H1 (cell line): ENCODE data around the gene MXI1. TPM values are rescaled to one million over a fixed set of nuclear protein-coding genes. Genes with fewer than 3 reads are reported as not detected.

Source experiments
- CTCF ChIA-PET: fragments of 300-600 bp; sonication (Branson Sonifier 250); formaldehyde crosslinking; loops from one replicate; lab custom pipeline; 2021; ENCODE audit not compliant: partially characterized antibody; lab: Charles Lee
- POLR2A ChIA-PET: fragments of 300-600 bp; sonication (Branson Sonifier 250); formaldehyde crosslinking; loops from one replicate; lab custom pipeline; 2021; ENCODE audit warnings: inconsistent platforms; ENCODE audit not compliant: partially characterized antibody; lab: Charles Lee
- DNase-seq, 2 experiments: peaks; one replicate each; pipeline versions ENCODE4 v3.0.0 to v3.0.0-alpha.2; 2010 to 2022; ENCODE audit warnings: low spot score in 2 of 2, low read depth in 1 of 2, mixed read lengths in 1 of 2
- FAIRE-seq: peaks from 2 replicates; lab custom pipeline; 2011; peaks lifted over from hg19 to GRCh38; lab: Jason Lieb, UNC
- H2AFZ ChIP-seq: 2 replicates; pipeline ENCODE4 v1.8.1; 2012; ENCODE audit warnings: low read length, inconsistent platforms
- H2AK5ac ChIP-seq: 2 replicates; pipeline ENCODE4 v1.6.1; 2013; ENCODE audit warnings: low read depth, low read length
- H2BK120ac ChIP-seq: replicated peaks from 2 replicates; pipeline ENCODE3; 2013; ENCODE audit warnings: low read depth, low read length, inconsistent platforms
- H2BK12ac ChIP-seq: 2 replicates; pipeline ENCODE4 v1.6.1; 2013; ENCODE audit warnings: low read depth, low read length
- H2BK15ac ChIP-seq: 2 replicates; pipeline ENCODE4 v1.6.1; 2013; ENCODE audit warnings: low read length
- H2BK20ac ChIP-seq: 2 replicates; pipeline ENCODE4 v1.6.1; 2013; ENCODE audit warnings: low read length
- H2BK5ac ChIP-seq: 2 replicates; pipeline ENCODE4 v1.6.1; 2013; ENCODE audit warnings: low read depth, low read length
- H3K14ac ChIP-seq: 2 replicates; pipeline ENCODE4 v1.6.1; 2013; ENCODE audit warnings: inconsistent platforms; ENCODE audit not compliant: insufficient read length
- H3K18ac ChIP-seq: 2 replicates; pipeline ENCODE4 v1.6.1; 2013; ENCODE audit warnings: low read length; ENCODE audit errors: extremely low read depth
- H3K23ac ChIP-seq: 2 replicates; pipeline ENCODE4 v1.6.1; 2013; ENCODE audit warnings: inconsistent platforms; ENCODE audit not compliant: insufficient read length
- H3K23me2 ChIP-seq: 2 replicates; pipeline ENCODE4 v1.6.1; 2013; ENCODE audit warnings: low read depth, low read length
- H3K27ac ChIP-seq: 2 replicates; pipeline ENCODE4 v1.6.1; 2011; ENCODE audit warnings: low read depth, low read length, inconsistent platforms
- H3K27me3 ChIP-seq, 4 experiments: replicated peaks in 1 of 4; 1 replicate in 1 of 4; 2 replicates in 3 of 4; pipeline versions ENCODE4 v1.6.1 to v1.8.1; 2011 to 2013; ENCODE audit warnings: low read length in 3 of 4, mild to moderate bottlenecking in 3 of 4, inconsistent platforms in 2 of 4, mixed read lengths in 2 of 4, moderate library complexity in 1 of 4; ENCODE audit not compliant: control insufficient read depth in 3 of 4, insufficient read depth in 3 of 4; ENCODE audit errors: extremely low read depth in 1 of 4
- H3K36me3 ChIP-seq, 4 experiments: 2 replicates each; pipeline versions ENCODE4 v1.6.1 to v1.8.1; 2011 to 2013; ENCODE audit warnings: mild to moderate bottlenecking in 4 of 4, low read length in 3 of 4, moderate library complexity in 2 of 4, control low read depth in 1 of 4, inconsistent platforms in 1 of 4; ENCODE audit not compliant: insufficient read depth in 4 of 4, control insufficient read depth in 2 of 4
- H3K4ac ChIP-seq: replicated peaks from 2 replicates; pipeline ENCODE3; 2013; ENCODE audit warnings: low read length, low read depth, mixed read lengths, inconsistent platforms; ENCODE audit not compliant: insufficient read length
- H3K4me1 ChIP-seq, 4 experiments: replicated peaks in 1 of 4; 1 replicate in 1 of 4; 2 replicates in 3 of 4; pipeline versions ENCODE4 v1.6.1 to v1.8.1; 2011 to 2013; ENCODE audit warnings: low read length in 3 of 4, inconsistent platforms in 2 of 4, mixed read lengths in 1 of 4; ENCODE audit not compliant: insufficient read depth in 4 of 4, control insufficient read depth in 3 of 4
- H3K4me2 ChIP-seq, 2 experiments: 2 replicates each; pipeline versions ENCODE4 v1.6.1 to v1.8.1; 2011 to 2013; ENCODE audit warnings: low read depth in 2 of 2, low read length in 2 of 2, control low read depth in 1 of 2, inconsistent platforms in 1 of 2, mild to moderate bottlenecking in 1 of 2; ENCODE audit not compliant: insufficient read depth in 1 of 2
- H3K4me3 ChIP-seq, 4 experiments: fragments of 200-600, 300-600 bp in 1 of 4; sonication (generic), shearing (Covaris generic), sonication (Bioruptor Twin) in 1 of 4; 2 replicates each; pipeline versions ENCODE4 v1.5.1 to v1.8.1; 2011 to 2016; ENCODE audit warnings: low read length in 4 of 4, low read depth in 3 of 4, control low read depth in 2 of 4, inconsistent platforms in 2 of 4, mild to moderate bottlenecking in 2 of 4, mixed read lengths in 1 of 4, moderate library complexity in 1 of 4; ENCODE audit not compliant: insufficient read depth in 2 of 4; ENCODE audit errors: extremely low read depth in 1 of 4
- H3K56ac ChIP-seq: replicated peaks from 2 replicates; pipeline ENCODE3; 2013; ENCODE audit warnings: low read depth, mild to moderate bottlenecking, mixed read lengths, low read length, inconsistent platforms; ENCODE audit not compliant: insufficient read length
- H3K79me1 ChIP-seq: 2 replicates; pipeline ENCODE4 v1.6.1; 2013; ENCODE audit warnings: low read depth, low read length, control low read depth
- H3K79me2 ChIP-seq, 2 experiments: 2 replicates each; pipeline versions ENCODE4 v1.6.1 to v1.8.1; 2012 to 2013; ENCODE audit warnings: low read length in 2 of 2, mild to moderate bottlenecking in 2 of 2, inconsistent platforms in 1 of 2; ENCODE audit not compliant: insufficient read depth in 2 of 2, control insufficient read depth in 1 of 2
- H3K9ac ChIP-seq, 4 experiments: replicated peaks in 1 of 4; 1 replicate in 1 of 4; 2 replicates in 3 of 4; pipeline versions ENCODE4 v1.6.1 to v1.8.1; 2011 to 2013; ENCODE audit warnings: low read depth in 3 of 4, low read length in 3 of 4, control low read depth in 2 of 4, mild to moderate bottlenecking in 2 of 4, moderate library complexity in 2 of 4, inconsistent platforms in 1 of 4; ENCODE audit errors: extremely low read depth in 1 of 4
- H3K9me3 ChIP-seq, 2 experiments: 2 replicates each; pipeline versions ENCODE4 v1.6.1 to v1.8.1; 2012 to 2013; ENCODE audit warnings: mild to moderate bottlenecking in 2 of 2, moderate library complexity in 2 of 2, control low read depth in 1 of 2, inconsistent platforms in 1 of 2, low read depth in 1 of 2, low read length in 1 of 2, mixed read lengths in 1 of 2; ENCODE audit not compliant: insufficient read depth in 2 of 2
- H4K20me1 ChIP-seq, 2 experiments: replicated peaks in 1 of 2; 2 replicates each; pipeline versions ENCODE3 to v1.8.1; 2011 to 2013; ENCODE audit warnings: inconsistent platforms in 2 of 2, low read length in 2 of 2, mild to moderate bottlenecking in 1 of 2; ENCODE audit not compliant: insufficient read depth in 2 of 2, control insufficient read depth in 1 of 2
- H4K5ac ChIP-seq: 2 replicates; pipeline ENCODE4 v1.6.1; 2013; ENCODE audit warnings: low read length, low read depth, mixed read lengths, inconsistent platforms; ENCODE audit not compliant: insufficient read length
- H4K8ac ChIP-seq: 2 replicates; pipeline ENCODE4 v1.8.0; 2013; ENCODE audit warnings: mild to moderate bottlenecking, moderate library complexity, low read length, inconsistent platforms; ENCODE audit not compliant: insufficient read depth; ENCODE audit errors: extremely low read depth
- H4K91ac ChIP-seq: replicated peaks from 2 replicates; pipeline ENCODE3; 2013; ENCODE audit warnings: low read length, mixed read lengths, inconsistent platforms; ENCODE audit not compliant: insufficient read length
- BCL11A ChIP-seq, 2 experiments: IDR thresholded peaks; one replicate each; pipeline ENCODE4 v1.6.1; 2011; ENCODE audit warnings: low read depth in 2 of 2, low read length in 2 of 2, mild to moderate bottlenecking in 2 of 2
- CHD1 ChIP-seq: IDR thresholded peaks from 2 replicates; pipeline ENCODE4 v1.6.1; 2012; ENCODE audit warnings: low read depth, low read length, improper control_type of control experiment
- CREB1 ChIP-seq: IDR thresholded peaks from 2 replicates; pipeline ENCODE4 v1.6.1; 2012; ENCODE audit warnings: inconsistent platforms
- EP300 ChIP-seq, 2 experiments: IDR thresholded peaks; 1 replicate in 1 of 2; 2 replicates in 1 of 2; pipeline ENCODE4 v1.6.1; 2011 to 2012; ENCODE audit warnings: low read depth in 2 of 2, low read length in 2 of 2, mild to moderate bottlenecking in 2 of 2, borderline replicate concordance in 1 of 2, inconsistent platforms in 1 of 2, moderate library complexity in 1 of 2
- EZH2 ChIP-seq: fragments of 200-600 bp; sonication (generic); IDR thresholded peaks from 2 replicates; pipeline ENCODE4 v1.7.1; 2012; ENCODE audit warnings: low read depth, mild to moderate bottlenecking, moderate library complexity, low read length, inconsistent platforms; ENCODE audit not compliant: severe bottlenecking
- FOSL1 ChIP-seq: IDR thresholded peaks from 2 replicates; pipeline ENCODE4 v1.6.1; 2011; ENCODE audit warnings: mild to moderate bottlenecking, low read depth, low read length, moderate library complexity; ENCODE audit not compliant: insufficient read depth
- GABPA ChIP-seq: IDR thresholded peaks from 2 replicates; pipeline ENCODE4 v1.6.1; 2011; ENCODE audit warnings: mild to moderate bottlenecking, low read length, moderate library complexity, borderline replicate concordance; ENCODE audit not compliant: insufficient read depth
- JUN ChIP-seq: IDR thresholded peaks from 2 replicates; pipeline ENCODE4 v1.6.1; 2011; ENCODE audit warnings: low read depth, mild to moderate bottlenecking, improper control_type of control experiment, low read length
- MAX ChIP-seq: IDR thresholded peaks from 2 replicates; pipeline ENCODE4 v1.6.1; 2012; ENCODE audit warnings: inconsistent platforms
- NRF1 ChIP-seq: IDR thresholded peaks from 2 replicates; pipeline ENCODE4 v1.6.1; 2011; ENCODE audit warnings: mild to moderate bottlenecking, low read depth, low read length, improper control_type of control experiment
- POU5F1 ChIP-seq: IDR thresholded peaks from 2 replicates; pipeline ENCODE4 v1.6.1; 2011; ENCODE audit warnings: low read depth, mild to moderate bottlenecking, low read length, moderate library complexity
- SAP30 ChIP-seq: fragments of 300-600 bp; sonication (generic); IDR thresholded peaks from 2 replicates; pipeline ENCODE4 v1.7.1; 2012; ENCODE audit warnings: low read length, moderate library complexity, mild to moderate bottlenecking, inconsistent platforms; ENCODE audit not compliant: insufficient read depth, insufficient replicate concordance
- SP4 ChIP-seq: IDR thresholded peaks from 2 replicates; pipeline ENCODE4 v1.6.1; 2012; ENCODE audit warnings: low read length, inconsistent platforms
- SRF ChIP-seq: IDR thresholded peaks from 2 replicates; pipeline ENCODE4 v1.6.1; 2011; ENCODE audit warnings: mild to moderate bottlenecking, low read depth, low read length, moderate library complexity
- TAF7 ChIP-seq: optimal IDR thresholded peaks from 2 replicates; pipeline ENCODE3; 2011; ENCODE audit warnings: low read depth, mild to moderate bottlenecking, inconsistent platforms, low read length, moderate library complexity, borderline replicate concordance
- WGBS, 2 experiments: shearing (Covaris generic) in 1 of 2; methylation state at CpG; one replicate each; pipeline versions ENCODE4 v1.1.6 to v1.1.7; 2013 to 2015; ENCODE audit warnings: low lambda C conversion rate in 2 of 2, mixed read lengths in 2 of 2, inconsistent platforms in 1 of 2, low coverage in 1 of 2, missing lambda C conversion rate in 1 of 2; ENCODE audit not compliant: insufficient replicate concordance in 2 of 2, insufficient coverage in 1 of 2, insufficient read length in 1 of 2; ENCODE audit errors: extremely low coverage in 1 of 2, missing lambda C conversion rate in 1 of 2; 5-methylcytosine and 5-hydroxymethylcytosine counted together
- polyA plus RNA-seq, 7 experiments: library from polyadenylated mRNA; depleted of rRNA in 3 of 7; stranded (reverse) in 5 of 7; unstranded in 2 of 7; fragments of >200 nt in 5 of 7; fragments of 200-250 nt in 2 of 7; gene quantifications; 1 replicate in 5 of 7; 2 replicates in 1 of 7; 4 replicates in 1 of 7; pipeline versions ENCODE4 v1.2.1 to v1.2.3, GENCODE V29; 2011 to 2013; ENCODE audit warnings: missing spikeins in 2 of 7, mixed read lengths in 2 of 7
- total RNA-seq: library from RNA; stranded (reverse); fragmentation: NEBNext Ultra II Directional; extraction: Animal tissue kit (Norgen Biotek cat#: 25700); gene quantifications from 2 replicates; pipeline ENCODE4 v1.2.1, GENCODE V29; 2021

Gene MXI1
- total and polyA plus RNA-seq, 2 of the 8 experiments (the other 6 are each of a cell fraction or from before 2014, with no cell fraction given), result 5.7 to 8.8 TPM

DNA sequence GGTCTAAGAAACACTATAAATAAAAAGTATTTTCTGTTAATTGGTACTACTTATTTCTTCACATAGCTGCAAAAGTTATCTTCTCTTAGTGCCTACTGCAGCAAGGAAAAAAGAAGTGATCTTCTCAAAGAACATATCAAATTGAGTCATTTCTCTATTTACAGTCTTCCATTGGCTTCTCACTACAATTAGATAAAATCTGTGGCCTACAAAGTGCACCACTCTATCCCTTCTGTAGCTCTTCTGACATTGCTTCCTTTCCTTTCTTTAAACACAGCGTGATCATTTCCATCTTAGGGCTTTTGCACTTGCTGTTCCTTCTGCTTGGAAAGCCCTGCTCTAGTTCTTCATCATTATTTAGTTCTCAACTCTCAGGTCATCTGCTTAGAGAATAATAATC is 44.7 kb downstream of the MXI1 start:
- no peak overlapping the region for H4K91ac ChIP-seq
- no peak overlapping the region for H3K4ac ChIP-seq
- no peak overlapping the region for H3K9ac ChIP-seq
- FAIRE-seq, result no peak
- ChIA-PET CTCF (interaction anchor here (1.6 to 2.1 kb wide), 2 partner anchors 27 to 45 kb away, joined by 7 read pairs; partner anchors contain the start of gene MXI1), POLR2A (no interaction called here)
- H2BK5ac ChIP-seq, result no peak overlapping the region
- H3K14ac ChIP-seq, result no peak overlapping the region
- no peak overlapping the region for H4K5ac ChIP-seq
- no peaks in the 10 kb centered on the region for H3K9me3 ChIP-seq
- H3K4me2 ChIP-seq, result no peak overlapping the region
- DNase-seq, result no peak
- H2BK15ac ChIP-seq, result no peak overlapping the region
- no peaks in the 10 kb centered on the region for H3K4me1 ChIP-seq
- H2BK120ac ChIP-seq, result no peak overlapping the region
- peaks cover 0 to 1% (median 0%) of the 10 kb centered on the region in 4 experiments; a peak in 1 of 7 replicates for H3K27me3 ChIP-seq
- WGBS, 2 experiments, result 59% methylated on average over 1 of the region's 1 CpG; no CpG with 5 or more reads in 1 of the 2 experiments
- no peaks in the 10 kb centered on the region for H3K79me1 ChIP-seq
- no peaks in the 10 kb centered on the region for H3K79me2 ChIP-seq
- no peak overlapping the region for H3K56ac ChIP-seq
- H2BK12ac ChIP-seq, result no peak overlapping the region
- no peak overlapping the region for H3K27ac ChIP-seq
- no peak overlapping the region for H2BK20ac ChIP-seq
- no peaks in the 10 kb centered on the region for H4K20me1 ChIP-seq
- H3K23ac ChIP-seq, result no peak overlapping the region
- H2AFZ ChIP-seq, result no peak overlapping the region
- H2AK5ac ChIP-seq, result no peak overlapping the region
- TF ChIP-seq FOSL1 (no peak), POU5F1 (no peak), GABPA (no peak), TAF7 (no peak), EP300 (IDR thresholded peaks at IDR 0.05; ENCODE audit: borderline replicate concordance in 1 of 2, low read depth in 2 of 2, low read length in 2 of 2) (no peak), MAX (no peak), EZH2 (no peak), BCL11A (IDR thresholded peaks at IDR 0.05; ENCODE audit: low read depth in 2 of 2, low read length in 2 of 2) (no peak), SAP30 (no peak), SP4 (no peak), JUN (no peak), NRF1 (no peak), CREB1 (no peak), SRF (no peak), CHD1 (no peak)
- no peak overlapping the region for H3K18ac ChIP-seq
- H3K23me2 ChIP-seq, result no peaks in the 10 kb centered on the region; the same call in 1 of the 2 replicates
- H3K4me3 ChIP-seq, result no peak overlapping the region
- H3K36me3 ChIP-seq, result no peaks in the 10 kb centered on the region
- H4K8ac ChIP-seq, result no peak overlapping the region
